HG03571 (cell line): ENCODE measurements around the gene ZMYND8.
"Not testable (repeated sequence)": the region's sequence is repeated elsewhere in the genome, so short reads cannot be mapped to it uniquely, and the experiment has no call there.

Experiments
- ATAC-seq: cut with Tn5 transposase; IDR thresholded peaks from one replicate; pipeline ENCODE4 v1.9.1; 2021; ENCODE audit not compliant: unreplicated experiment

The ZMYND8 gene

DNA sequence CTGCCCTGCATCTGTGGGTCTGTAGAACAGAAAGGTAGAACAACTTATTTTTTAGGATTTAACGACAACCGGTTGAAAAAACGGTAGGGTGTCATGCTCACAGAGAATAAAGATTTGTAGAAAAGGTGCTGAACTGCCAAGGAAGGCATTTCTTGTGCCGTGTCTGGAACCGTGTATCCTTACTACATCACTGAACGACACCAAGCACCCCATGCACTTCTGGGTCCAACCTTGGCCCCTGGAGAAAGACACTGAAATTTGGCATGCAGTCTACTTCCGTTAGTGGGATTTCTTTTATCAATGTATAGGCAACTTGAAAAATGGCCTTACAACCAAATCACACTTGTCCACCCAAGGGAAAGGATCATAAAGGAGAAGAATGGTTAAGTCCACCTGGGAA, 145.5 kb downstream of the ZMYND8 start:
- ATAC-seq = no peak

DNA sequence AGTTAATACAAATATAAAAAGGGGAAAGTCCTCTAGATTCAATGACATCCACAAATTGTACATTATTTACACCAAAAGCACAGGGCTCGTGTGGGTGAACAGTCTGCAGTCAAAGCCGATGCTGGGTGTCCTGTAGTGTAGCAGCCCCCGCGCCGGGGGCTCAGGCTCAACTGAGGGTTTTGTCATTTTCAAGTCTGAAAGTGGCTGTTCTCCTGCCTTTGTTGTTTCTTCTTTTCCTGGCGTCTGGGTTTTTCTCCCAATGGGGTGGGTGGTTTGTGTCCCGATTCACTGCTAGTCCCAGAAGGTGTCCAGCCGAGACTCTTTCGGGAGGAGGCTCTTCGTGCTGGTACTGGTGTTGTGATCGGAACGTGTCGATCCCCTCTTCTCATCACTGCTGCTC, 146.0 kb downstream of the ZMYND8 start:
- ATAC-seq = no peak

- no peak for ATAC-seq
Measured at GRCh38 chr20:47209982-47210381, 146.5 kb downstream of the ZMYND8 start.

- ATAC-seq = no peak
Measured at GRCh38 chr20:47208534-47209174, 147.8 kb downstream of the ZMYND8 start.

DNA sequence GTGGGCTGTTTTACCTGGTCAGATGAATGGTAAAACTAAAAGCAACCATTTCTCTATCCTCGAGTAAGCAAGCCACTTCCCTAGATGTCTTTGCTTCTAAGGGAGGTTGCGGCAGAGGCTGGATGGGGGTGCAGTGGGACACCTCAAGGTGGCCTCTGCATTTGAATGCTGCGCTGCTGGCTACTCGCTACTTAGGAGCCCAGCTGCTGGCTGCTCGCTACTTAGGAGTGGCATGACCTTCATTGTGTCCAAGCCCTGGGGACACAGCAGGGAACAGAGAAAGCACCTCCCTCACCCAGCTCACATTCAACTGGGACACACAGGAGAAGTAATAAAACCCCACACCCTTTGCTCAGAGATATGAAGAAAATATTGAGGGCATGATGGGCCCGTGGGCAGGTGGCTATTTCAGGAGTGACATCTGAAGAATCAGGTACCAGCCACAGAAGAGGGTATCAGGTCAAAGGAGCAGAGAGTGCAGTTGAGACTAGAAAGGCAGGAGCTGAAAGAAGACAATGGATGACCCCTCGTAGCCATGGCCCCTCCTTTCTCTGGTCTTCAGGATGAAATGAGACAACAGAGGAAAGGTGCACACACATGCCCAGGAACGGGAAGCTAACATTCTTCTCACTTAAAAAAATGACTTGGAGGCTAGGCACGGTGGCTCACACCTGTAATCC, 149.4 kb downstream of the ZMYND8 start:
- no peak for ATAC-seq

- ATAC-seq = not testable (repeated sequence)
Measured at GRCh38 chr20:47206552-47206951, 149.9 kb downstream of the ZMYND8 start.

DNA sequence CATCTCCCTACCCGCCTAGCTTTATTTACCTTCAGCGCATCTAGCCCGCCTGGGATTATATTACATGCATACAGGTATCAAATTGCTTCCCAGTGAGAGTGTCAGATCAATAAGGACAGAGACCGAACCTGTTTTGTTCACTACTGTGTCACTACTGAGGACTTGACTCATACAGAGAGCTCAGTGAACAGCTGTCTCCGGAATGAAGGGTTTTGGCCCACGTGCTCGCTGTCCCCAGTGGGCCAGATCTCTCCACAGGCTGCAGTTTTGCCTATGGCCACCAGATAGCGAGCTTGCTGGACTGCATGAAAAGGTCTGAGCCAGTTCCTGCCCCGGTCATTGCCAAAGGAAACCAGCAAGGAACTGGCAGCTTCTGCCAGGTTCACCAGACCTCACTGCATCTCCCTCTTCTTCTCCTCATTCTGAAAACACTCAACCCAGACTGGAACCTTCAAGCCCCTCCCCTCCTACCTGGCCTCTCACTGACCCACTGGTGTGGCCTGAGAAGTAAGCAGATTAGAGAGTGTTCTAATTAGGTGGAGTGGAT, 150.8 kb downstream of the ZMYND8 start:
- no peak for ATAC-seq

- not testable (repeated sequence) for ATAC-seq
Measured at GRCh38 chr20:47204850-47205122, 151.7 kb downstream of the ZMYND8 start.

DNA sequence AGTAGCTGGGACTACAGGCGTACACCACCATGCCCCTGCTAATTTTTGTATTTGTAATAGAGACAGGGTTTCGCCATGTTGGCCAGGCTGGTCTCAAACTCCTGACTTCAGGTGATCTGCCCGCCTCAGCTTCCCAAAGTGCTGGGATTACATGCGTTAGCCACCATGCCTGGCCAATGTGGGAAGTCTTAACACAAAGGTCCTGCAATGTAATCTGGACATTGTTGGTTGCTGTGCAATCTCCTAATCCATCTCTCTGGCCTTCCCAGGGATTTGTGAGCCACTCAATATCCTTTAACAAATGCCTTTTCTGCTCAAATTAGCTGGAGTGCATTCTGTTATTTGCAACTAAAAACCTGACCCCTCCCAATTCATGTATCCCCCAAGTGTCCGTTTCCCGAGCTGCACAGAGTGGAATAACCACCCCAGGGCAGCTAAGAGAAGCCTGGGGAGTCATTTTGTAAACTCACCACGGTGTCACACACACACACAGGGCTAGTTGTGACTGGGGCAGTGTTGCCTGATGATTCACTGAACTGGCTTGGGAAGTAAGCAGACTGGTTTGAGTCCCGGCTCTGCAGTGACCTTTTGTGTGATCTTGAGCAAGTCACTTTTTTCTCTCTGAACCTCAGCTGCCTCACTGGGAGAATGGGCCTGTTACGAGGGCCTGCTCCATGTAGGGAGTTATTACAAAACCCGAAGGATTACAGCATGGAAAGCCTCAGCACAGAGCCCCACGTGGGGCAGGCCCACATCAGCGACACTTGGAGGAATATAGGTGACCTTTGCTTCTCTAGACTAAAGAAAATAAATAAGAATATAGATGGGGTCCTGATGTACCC, 152.3 kb downstream of the ZMYND8 start:
- ATAC-seq = no peak

- no peak for ATAC-seq
Measured at GRCh38 chr20:47202733-47203667, 153.5 kb downstream of the ZMYND8 start.

GRCh38 chr20:47201074-47201730, 155.3 kb downstream of the ZMYND8 start:
- no peak for ATAC-seq

DNA sequence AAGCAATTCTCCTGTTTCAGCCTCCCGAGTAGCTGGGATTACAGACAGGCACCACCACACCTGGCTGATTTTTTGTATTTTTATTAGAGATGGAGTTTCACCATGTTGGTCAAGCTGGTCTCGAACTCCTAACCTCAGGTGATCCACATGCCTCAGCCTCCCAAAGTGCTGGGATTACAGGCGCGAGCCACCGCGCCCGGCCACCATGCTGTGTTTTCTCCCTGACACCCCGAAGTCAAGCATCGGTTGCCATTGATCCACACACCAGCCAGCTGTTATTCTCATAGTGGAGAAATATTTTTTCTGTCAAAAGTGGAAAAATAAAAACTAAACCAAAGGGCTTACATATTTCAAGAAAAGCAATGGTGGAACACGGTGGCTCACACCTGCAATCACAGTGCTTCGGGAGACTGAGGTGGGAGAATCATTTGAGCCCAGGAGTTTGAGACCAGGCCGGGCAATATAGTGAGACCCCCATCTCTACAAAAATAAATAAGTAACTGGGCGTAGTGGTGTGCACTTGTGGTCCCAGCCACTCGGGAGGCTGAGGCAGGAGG, 157.4 kb downstream of the ZMYND8 start:
- ATAC-seq = no peak

DNA sequence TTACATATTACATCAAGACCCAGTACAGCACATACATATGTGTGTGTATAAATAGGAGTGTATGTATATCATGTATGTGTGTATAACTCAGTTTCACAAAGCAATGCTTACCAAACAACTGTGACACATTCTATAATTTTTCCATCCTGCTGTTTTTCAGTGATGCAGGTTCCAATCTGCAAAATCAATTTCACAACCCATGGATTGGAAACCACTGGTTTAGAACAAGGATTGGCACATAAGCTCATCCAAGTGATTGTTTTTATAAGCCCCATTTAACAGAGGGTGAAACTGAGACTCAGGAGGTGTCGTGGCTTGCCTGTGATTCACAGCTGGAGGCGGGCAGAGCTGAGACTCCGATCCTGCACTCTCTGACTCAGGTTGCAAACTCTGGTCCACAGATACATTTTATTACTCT, 158.2 kb downstream of the ZMYND8 start:
- ATAC-seq = no peak

DNA sequence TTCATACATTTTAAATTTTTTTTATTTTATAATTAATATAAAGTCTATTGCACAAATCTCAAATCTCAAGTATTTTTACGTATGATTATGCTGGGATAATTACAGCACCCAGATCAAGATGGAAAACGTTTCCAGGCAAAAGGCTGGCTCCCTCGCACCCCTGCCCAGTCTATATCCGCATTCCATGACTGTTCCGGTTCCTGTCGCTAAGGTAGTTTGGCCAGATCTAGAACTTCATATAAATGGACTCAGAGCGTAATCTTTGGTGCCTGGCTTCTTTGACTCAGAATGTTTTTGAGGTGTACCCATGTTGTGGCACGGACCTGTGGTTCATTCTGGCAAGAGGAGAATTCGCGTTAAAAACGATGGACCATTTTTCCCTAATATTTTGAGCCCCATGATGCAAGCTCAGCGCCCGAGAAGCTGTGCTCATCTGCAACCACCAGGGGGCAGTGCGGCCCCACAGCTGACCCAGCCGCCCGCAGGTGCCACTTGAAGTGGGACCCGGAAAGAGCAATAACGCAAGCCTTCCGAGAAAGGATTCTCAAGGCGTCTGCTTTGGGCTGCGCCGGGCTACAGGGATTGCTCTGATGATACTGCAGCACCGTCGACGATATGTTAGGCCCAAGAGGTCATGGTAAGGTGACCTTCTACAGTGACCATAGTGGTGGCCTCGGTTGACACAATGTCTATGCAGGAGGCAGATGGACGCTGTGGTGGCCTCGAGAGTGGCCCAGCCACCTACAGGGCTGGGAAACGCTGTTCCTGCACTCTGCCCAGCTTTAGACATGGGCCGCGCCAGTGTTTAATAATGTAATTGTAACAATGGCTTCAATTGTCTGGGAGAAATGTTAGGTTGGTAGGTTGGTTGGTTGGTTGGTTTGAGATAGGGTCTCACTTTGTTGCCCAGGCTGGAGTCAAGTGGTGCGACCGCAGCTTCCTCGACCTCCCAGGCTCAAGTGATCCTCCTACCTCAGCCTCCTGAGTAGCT, 160.1 kb downstream of the ZMYND8 start:
- ATAC-seq = no peak

DNA sequence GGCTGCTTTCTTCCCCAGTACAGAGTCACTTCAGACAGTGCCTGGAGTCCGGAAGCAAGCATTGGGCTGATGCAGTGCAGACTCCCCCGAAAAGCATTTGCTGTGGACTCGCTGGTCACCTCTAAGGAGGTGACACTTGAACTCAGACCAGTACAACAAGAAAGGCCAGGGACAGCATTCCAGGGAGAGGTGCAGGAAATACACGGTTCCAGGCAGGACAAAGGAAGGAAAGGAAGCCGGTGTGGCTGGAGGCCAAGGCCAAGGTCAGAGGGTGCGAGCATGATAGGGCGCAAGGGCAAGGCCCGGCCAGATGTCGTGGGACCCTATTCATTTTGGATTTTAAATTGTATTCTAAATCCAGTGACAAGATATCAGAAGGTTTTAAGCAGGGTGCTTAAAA, 160.9 kb downstream of the ZMYND8 start:
- no peak for ATAC-seq

GRCh38 chr20:47191956-47192355, 164.5 kb downstream of the ZMYND8 start:
- no peak for ATAC-seq

DNA sequence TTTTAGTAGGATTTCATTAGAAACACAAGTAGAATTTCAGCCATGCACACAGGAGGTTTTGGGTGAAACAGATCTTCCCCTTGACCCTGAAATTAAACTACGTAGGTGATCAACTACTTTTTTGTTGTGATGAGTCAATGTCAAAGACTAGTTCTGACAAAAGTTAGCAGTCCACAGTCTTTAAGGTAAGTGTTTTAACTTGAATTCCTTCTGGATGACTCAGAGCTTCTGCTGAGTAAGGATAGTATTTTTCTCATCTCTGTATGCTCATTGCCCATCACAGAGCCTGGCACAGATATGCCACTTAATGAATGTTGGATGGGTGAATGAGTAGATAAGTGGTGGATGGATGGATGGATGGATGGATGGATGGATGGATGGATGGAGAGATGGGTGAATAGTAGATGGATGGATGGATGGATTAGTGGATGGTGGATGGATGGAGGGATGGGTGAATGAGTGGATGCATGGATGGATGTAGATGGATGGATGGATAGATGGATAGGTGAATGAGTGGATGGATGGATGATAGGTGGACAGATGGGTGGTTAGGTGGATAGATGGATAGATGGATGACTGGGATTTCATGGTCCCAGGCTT, 165.3 kb downstream of the ZMYND8 start:
- ATAC-seq = no peak

GRCh38 chr20:47189060-47189459, 167.4 kb downstream of the ZMYND8 start:
- no peak for ATAC-seq
